HG02938 (cell line): ENCODE results near the gene TWSG1.
"Not testable (repeated sequence)": the region's sequence is repeated elsewhere in the genome, so short reads cannot be mapped to it uniquely, and the experiment has no call there.

ENCODE experiments used
- ATAC-seq: cut with Tn5 transposase; IDR thresholded peaks from one replicate; pipeline ENCODE4 v1.9.1; 2021; ENCODE audit warnings: mild to moderate bottlenecking, moderate library complexity; ENCODE audit not compliant: unreplicated experiment

Gene TWSG1

DNA sequence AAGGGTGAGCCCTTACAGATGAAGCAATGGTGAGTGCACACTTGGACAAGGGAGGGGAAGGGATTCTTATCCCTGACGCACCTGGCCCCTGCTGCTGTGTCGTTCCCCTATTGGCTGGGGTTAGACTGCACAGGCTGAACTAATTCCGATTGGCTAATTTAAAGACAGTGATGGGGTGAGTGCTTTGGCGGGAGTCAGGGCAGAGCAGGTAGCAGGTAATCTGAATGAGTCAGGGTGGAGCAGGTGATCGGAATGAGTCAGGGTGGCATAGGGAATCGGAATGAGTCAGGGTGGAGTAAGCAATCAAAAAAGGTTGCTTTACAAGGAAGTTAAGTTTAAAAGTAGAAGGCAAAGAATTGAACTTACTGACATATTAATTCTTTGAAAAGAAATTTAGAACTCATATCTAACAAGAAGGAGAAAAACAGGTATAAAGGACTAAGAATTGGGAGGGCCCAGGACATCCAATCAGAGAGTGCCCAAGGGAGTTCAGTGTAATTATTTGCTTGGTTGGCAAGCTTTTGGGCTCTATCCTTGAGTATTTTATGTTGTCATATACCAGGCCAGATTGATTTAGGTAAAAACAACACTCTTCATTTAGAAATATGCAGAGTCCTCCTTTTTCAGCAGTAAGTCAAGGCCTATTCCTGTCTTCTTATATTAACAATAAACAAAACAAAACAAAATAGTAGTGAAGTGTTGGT lies 88.4 kb downstream of the TWSG1 start:
- ATAC-seq: no peak

DNA sequence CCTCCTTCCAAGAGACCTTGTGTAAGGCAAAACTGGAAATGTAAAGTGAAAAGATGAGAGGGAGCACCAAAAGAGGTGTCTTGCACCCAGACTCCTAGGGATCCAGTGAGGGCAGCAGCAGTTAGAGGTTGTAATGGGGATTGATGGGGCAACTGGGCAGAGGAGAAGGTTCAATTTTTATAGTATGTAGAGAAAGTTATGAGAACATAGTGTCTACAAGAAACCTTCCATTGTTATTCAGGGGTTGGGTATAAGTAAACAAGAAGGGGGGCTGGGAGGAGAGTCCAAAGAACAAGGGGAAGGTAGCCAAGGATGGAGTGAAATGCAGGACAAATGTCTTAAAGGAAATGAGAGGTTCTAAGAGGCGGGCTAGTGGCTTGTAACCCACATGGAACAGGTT lies 89.1 kb downstream of the TWSG1 start:
- not testable (repeated sequence) for ATAC-seq

GRCh38 chr18:9424235-9424634 lies 89.7 kb downstream of the TWSG1 start:
- ATAC-seq: not testable (repeated sequence)

- no peak for ATAC-seq
Observed at GRCh38 chr18:9426753-9427152, 92.2 kb downstream of the TWSG1 start.

DNA sequence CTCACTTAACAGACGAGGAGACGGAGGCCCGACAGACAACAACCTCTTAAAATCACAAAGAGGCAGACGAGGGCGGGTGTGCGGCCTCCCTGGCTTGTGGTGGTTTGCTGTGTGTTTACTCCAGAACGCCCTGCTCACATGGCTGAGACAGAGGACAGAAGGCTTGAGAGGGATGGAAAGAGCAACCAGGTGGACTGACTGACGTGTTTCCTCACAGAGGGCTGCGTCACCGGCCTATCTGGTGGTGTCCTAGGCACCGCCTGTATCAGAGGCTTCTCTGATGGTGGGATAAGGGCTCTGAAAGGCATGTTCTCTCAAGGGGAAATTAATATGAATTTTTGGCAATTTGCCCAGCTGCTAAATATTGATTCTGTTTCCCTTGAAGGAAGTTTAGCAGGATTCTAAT lies 93.7 kb downstream of the TWSG1 start:
- no peak for ATAC-seq

DNA sequence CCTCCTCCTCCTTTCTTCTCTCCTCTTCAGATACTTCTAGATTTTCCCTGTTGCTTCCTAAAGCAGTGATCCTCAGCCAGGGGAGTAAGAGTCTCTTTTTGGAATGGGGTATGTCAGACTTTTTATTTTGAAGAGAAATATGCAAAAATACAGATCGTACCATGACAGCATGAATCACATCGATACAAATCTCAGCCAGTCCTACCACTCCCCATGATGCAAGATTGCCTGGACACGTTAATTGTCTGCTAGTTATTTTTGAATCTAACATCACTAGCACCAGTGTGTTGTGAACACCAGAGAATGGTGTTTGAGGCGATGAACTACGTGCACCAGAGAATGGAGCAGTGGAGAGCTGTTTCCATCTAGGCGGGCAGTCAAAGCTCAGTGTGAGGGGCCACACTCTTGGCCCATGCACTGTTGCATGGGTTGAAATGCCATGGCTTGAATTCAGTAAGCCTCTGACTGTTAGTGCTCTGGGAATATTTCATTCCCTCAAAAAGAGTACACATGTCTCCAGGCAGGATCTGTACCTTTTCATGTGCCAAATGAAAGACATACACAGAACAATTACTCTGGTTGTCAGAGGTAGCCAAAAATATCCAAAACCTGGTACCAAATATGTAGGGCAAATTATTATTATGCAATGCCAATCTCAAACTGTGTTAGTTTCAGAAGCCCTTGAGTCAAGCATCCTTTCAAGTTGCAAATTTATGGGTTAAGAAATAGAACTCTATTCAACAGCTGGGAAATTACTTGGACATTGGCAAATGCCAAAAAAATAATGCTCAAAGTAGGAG lies 94.5 kb downstream of the TWSG1 start:
- ATAC-seq: no peak

DNA sequence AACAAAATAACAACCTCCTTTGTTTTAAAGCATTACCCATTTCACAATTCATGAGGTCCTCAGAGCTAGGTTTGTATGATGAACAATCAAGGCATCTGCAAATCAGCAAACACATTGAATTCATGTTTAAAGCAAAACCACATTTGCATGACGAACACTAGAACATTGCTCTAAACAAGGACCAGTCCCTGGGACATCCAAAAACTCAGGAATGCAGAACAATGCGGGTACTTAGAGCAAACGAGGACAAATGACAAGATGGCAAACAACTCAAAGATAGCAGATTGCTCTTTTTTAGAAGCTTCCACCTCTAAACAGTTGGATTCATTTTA lies 95.1 kb downstream of the TWSG1 start:
- ATAC-seq: no peak

DNA sequence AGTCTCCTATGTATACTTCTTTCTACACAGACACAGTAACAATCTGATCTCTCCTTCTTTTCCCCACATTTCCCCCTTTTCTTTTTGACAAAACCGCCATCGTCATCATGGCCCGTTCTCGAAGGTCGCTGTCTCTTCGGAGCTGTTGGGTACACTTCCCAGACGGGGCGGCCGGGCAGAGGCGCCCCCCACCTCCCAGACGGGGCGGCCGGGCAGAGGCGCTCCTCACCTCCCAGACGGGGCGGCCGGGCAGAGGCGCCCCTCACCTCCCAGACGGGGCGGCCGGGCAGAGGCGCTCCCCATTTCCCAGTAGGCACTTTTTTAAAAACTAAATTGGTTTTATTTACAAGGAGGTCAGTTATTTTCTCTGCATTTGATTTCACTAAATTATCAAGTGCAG lies 95.7 kb downstream of the TWSG1 start:
- not testable (repeated sequence) for ATAC-seq

DNA sequence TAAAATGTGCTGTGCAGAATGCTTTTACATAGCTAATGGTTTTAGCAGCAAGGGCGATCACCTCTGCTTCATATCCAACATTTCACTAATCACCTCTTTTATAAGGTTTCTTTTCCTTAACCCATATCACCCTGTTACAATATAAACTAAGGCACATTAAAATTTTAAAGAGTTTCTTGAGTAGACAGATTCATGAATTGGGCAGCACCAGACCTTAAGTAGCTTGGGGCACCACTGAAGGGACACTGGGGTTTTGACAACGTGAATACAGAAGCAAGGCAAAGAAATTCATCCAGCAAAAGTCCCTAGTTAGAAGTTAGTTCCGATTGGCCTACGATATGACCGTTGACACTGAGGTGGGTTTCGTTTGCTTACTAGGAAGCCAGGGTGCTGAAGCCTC lies 96.7 kb downstream of the TWSG1 start:
- ATAC-seq: no peak

- ATAC-seq: not testable (repeated sequence)
Observed at GRCh38 chr18:9433122-9433521, 98.5 kb downstream of the TWSG1 start.

GRCh38 chr18:9433671-9434121 lies 99.1 kb downstream of the TWSG1 start:
- no peak for ATAC-seq

- ATAC-seq: no peak
Observed at GRCh38 chr18:9434122-9434701, 99.6 kb downstream of the TWSG1 start.

GRCh38 chr18:9435041-9435440 lies 100.5 kb downstream of the TWSG1 start:
- ATAC-seq: no peak

DNA sequence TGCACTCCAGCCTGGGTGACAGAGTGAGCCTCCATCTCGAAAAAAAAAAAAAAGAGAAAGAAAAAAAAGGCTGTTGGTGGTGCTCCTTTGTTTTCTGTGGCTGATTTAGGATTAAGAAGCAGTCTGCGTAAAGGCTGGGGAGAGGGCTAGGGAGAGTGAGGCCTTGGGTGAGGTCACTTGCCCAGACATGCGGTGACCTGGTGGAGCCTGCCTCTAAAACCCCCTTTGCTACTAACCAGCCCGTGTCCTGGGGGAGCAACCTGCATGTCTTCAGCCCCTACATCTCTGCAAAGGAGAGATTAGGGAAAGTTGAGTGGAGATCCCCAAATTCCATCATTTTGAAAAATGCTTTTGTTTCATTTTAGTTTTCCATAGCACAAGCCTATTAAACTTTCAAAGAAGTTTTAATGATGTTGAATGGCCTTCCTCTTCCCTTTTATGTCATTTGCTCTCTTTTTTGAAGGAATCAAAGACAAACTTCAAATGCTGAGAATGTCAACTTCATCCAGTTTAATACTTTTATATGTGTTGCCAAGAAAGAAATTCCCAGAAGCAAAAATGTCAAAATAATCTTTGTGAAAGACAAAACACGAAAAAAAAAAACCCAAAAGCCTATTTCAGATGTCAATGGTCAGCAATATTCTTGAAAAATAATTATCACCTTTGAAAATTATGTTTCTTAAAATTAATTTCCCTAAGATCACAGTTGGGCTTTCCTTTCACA lies 101.8 kb downstream of the TWSG1 start:
- no peak for ATAC-seq

DNA sequence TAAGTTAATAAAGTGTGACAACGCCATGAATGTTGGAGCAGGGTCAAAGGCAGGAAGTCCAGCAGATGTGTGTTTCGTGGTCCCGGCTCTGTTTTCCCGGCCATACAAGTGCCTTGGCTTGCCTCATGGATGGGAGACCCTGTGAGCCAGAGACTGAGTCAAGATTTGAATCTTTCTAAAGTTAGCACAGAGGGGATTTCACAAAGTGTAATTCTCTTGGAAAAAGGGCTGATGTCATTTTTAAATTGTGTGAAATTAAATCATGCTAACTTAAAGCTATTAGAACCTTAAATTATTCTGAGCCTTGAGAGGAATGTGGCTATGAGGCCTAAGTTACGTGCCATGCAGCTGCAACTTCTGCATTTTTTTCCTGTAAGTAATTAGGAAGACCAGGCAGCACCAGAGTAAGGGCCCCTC lies 102.5 kb downstream of the TWSG1 start:
- no peak for ATAC-seq

DNA sequence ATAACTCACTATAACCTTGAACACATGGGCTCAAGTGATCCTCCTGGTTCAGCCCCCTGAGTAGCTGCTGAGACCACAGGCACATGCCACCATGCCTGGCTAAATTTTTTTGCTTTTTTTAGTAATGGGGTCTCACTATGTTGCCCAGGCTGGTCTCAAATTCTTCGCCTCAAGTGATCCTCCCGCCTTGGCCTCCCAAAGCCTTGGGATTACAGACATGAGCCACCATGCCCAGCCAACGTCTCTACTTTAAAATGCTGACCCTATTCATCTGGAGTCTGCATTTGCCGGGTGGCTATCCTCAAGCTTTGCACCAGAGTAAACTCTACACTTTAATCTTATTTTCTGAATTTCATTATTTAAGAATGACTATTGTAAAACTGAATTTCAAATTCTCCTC lies 103.1 kb downstream of the TWSG1 start:
- ATAC-seq: no peak

GRCh38 chr18:9441061-9441460 lies 106.5 kb downstream of the TWSG1 start:
- ATAC-seq: no peak

- ATAC-seq: no peak
Observed at GRCh38 chr18:9444549-9444948, 110.0 kb downstream of the TWSG1 start.

DNA sequence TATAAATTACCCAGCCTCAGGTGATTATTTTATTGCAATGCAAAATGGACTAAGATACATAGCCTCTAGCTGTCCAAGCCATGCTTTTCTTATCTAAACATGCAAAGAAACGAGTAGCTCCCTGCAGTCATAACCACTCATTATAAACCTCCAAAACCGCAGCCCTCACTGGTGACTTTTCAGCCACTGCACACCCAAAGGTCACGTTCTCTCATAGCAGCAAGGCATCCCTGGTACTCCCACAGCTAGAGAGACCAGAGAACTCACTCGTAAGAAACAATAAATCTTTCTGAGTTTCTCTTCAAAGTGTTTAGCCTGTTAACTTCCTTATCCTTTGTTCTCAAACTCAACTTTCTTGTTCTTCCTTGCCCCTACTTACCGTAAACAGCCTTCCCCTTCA lies 112.3 kb downstream of the TWSG1 start:
- ATAC-seq: no peak

GRCh38 chr18:9447334-9447733 lies 112.8 kb downstream of the TWSG1 start:
- no peak for ATAC-seq

- no peak for ATAC-seq
Observed at GRCh38 chr18:9449600-9450414, 115.2 kb downstream of the TWSG1 start.
